ENCODE measurements around the gene SIDT1. TPM values are rescaled to one million over a fixed set of nuclear protein-coding genes. Genes with fewer than 3 reads are reported as not detected.

Gene SIDT1
- polyA plus RNA-seq (ENCODE audit: insufficient read length): 3.8 TPM
- long read RNA-seq, donor 1: 0 reads
- long read RNA-seq, donor 2: 0 reads
- long read RNA-seq, donor 3, partial matches to known transcripts: 0 of 1 reads
- long read RNA-seq, donor 3, other reads (novel, unspliced or antisense): 0 of 1 reads
- long read RNA-seq, donor 4: 0 reads
- long read RNA-seq, donor 5, full-length matches to known transcripts: 2 of 2 reads
- long read RNA-seq, donor 5, partial matches to known transcripts: 0 of 2 reads
- long read RNA-seq, donor 5, other reads (novel, unspliced or antisense): 0 of 2 reads
- long read RNA-seq, donor 6: 0 reads
- long read RNA-seq, donor 7: 0 reads
- long read RNA-seq, donor 8: 0 reads

- peak; percentile 59 for DNase-seq
These were observed at the start of gene SIDT1 for GRCh38 chr3:113531826-113532697. Gene SIDT1, plus strand, starts transcription at chr3:113532555. Its CDS starts 467 bp downstream, at chr3:113533022.

GRCh38 chr3:113485161-113485609 is 47.2 kb upstream of the SIDT1 start:
- no peak for DNase-seq

- peak; percentile 44 for DNase-seq
These were observed 37.3 kb upstream of the SIDT1 start for GRCh38 chr3:113495035-113495434.

GRCh38 chr3:113496924-113497323 is 35.4 kb upstream of the SIDT1 start:
- DNase-seq: no peak

- DNase-seq: no peak
These were observed 33.9 kb upstream of the SIDT1 start for GRCh38 chr3:113498221-113499005.

- no peak for DNase-seq
These were observed 33.3 kb upstream of the SIDT1 start for GRCh38 chr3:113499081-113499480.

GRCh38 chr3:113501597-113501996 is 30.8 kb upstream of the SIDT1 start:
- no peak for DNase-seq

- no peak for DNase-seq
These were observed 26.5 kb upstream of the SIDT1 start for GRCh38 chr3:113505867-113506266.

- DNase-seq: no peak
These were observed 24.8 kb upstream of the SIDT1 start for GRCh38 chr3:113507501-113508067.

- DNase-seq: no peak
These were observed 23.4 kb upstream of the SIDT1 start for GRCh38 chr3:113508966-113509365.

- no peak for DNase-seq
These were observed 18.0 kb upstream of the SIDT1 start for GRCh38 chr3:113514265-113514769.

- peak; percentile 19 for DNase-seq
These were observed 16.2 kb upstream of the SIDT1 start for GRCh38 chr3:113516115-113516505.

GRCh38 chr3:113521981-113522380 is 10.4 kb upstream of the SIDT1 start:
- no peak for DNase-seq

- no peak for DNase-seq
These were observed 9.1 kb upstream of the SIDT1 start for GRCh38 chr3:113523241-113523640.

- peak; percentile 31 for DNase-seq
These were observed 561 bp downstream of the SIDT1 start for GRCh38 chr3:113532698-113533533.

GRCh38 chr3:113533534-113533892 is 1.2 kb downstream of the SIDT1 start:
- DNase-seq: no peak

- no peak for DNase-seq
These were observed 2.0 kb downstream of the SIDT1 start for GRCh38 chr3:113534365-113534764.

- DNase-seq: no peak
These were observed 3.5 kb downstream of the SIDT1 start for GRCh38 chr3:113535898-113536297.

- DNase-seq: no peak
These were observed 4.3 kb downstream of the SIDT1 start for GRCh38 chr3:113536627-113537101.

- DNase-seq: no peak
These were observed 4.8 kb downstream of the SIDT1 start for GRCh38 chr3:113537155-113537554.

GRCh38 chr3:113541519-113541918 is 9.2 kb downstream of the SIDT1 start:
- no peak for DNase-seq
